ENCODE data around the gene MCRIP2. TPM values are rescaled to one million over a fixed set of nuclear protein-coding genes. Genes with fewer than 3 reads are reported as not detected.

MCRIP2 gene
- polyA plus RNA-seq: 10 to 100 TPM; 23.9 to 31.4 TPM

- Histone ChIP-seq H3K27ac (ENCODE audit: low read depth in 2 of 2, low read length in 1 of 2) (peak within 1 kb of the TSS; percentile 62 to 68), H3K27me3 (ENCODE audit: control insufficient read depth in 1 of 2, insufficient read depth in 2 of 2, low read length in 2 of 2) (no peaks in the 10 kb centered on the region), H3K9me3 (ENCODE audit: control insufficient read depth in 2 of 2, insufficient read depth in 1 of 2, low read depth in 1 of 2, low read length in 1 of 2) (no peaks in the 10 kb centered on the region), H3K4me1 (ENCODE audit: control insufficient read depth in 2 of 2, insufficient read depth in 2 of 2, low read length in 1 of 2) (peaks cover 0 to 12% of the 10 kb centered on the region in 2 donors), H3K4me3 (ENCODE audit: low read depth in 1 of 2, low read length in 2 of 2) (peak within 1 kb of the TSS; percentile 62 to 63), H3K36me3 (ENCODE audit: control insufficient read depth in 2 of 2, insufficient read depth in 2 of 2, low read length in 1 of 2) (no peaks in the 10 kb centered on the region)
- WGBS, 2 donors: 1 to 2% methylated on average over 62 to 81 of the region's 81 CpGs
Measured at GRCh38 chr16:641326-642188, at the start of gene MCRIP2. MCRIP2 (plus strand) TSS chr16:641828; CDS start chr16:641992, 164 bp downstream.

DNA sequence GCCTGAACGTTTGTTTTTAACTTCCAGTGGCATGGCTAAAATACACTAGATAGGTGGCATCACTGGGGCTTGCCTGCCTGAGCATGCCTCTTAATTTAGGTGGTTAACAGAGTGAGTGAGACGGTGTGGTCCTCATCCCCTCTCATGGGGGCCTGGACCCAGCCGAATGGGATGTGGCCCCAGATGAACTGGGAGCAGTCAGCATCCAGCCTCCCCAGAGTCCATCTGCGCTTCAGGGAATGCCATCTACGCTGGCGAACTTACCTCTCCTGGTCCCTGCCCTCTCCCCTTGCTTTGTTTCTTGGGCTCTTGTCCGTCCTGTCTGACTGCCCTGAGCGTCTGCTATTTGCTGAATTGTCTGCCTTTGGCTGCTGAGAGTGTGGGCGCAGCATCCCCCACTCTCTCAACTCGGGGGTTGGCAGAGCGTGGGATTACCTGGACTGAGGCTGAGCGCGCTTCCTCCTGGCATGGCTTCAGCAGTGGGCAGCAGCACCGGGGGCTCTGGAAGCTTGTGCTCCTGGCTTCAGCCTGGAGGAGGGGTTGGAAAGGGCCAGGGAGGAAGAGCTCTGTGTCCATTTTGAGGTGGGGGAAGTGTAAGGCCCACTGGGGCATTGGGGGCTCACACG lies 49.6 kb upstream of the MCRIP2 start:
- H3K4me3 ChIP-seq (ENCODE audit: low read depth in 1 of 2, low read length in 2 of 2): peak overlapping the region; percentile 32 to 40
- H3K27ac ChIP-seq (ENCODE audit: low read depth in 2 of 2, low read length in 1 of 2): peak overlapping the region; percentile 91 to 95
- WGBS, 2 donors: 53 to 62% methylated on average over 15 of the region's 15 CpGs
- H3K36me3 ChIP-seq (ENCODE audit: control insufficient read depth in 2 of 2, insufficient read depth in 2 of 2, low read length in 1 of 2): peaks cover 0 to 12% of the 10 kb centered on the region in 2 donors
- H3K27me3 ChIP-seq (ENCODE audit: control insufficient read depth in 1 of 2, insufficient read depth in 2 of 2, low read length in 2 of 2): no peaks in the 10 kb centered on the region
- H3K9me3 ChIP-seq (ENCODE audit: control insufficient read depth in 2 of 2, insufficient read depth in 1 of 2, low read depth in 1 of 2, low read length in 1 of 2): no peaks in the 10 kb centered on the region
- H3K4me1 ChIP-seq (ENCODE audit: control insufficient read depth in 2 of 2, insufficient read depth in 2 of 2, low read length in 1 of 2): peaks cover 13 to 61% of the 10 kb centered on the region in 2 donors

DNA sequence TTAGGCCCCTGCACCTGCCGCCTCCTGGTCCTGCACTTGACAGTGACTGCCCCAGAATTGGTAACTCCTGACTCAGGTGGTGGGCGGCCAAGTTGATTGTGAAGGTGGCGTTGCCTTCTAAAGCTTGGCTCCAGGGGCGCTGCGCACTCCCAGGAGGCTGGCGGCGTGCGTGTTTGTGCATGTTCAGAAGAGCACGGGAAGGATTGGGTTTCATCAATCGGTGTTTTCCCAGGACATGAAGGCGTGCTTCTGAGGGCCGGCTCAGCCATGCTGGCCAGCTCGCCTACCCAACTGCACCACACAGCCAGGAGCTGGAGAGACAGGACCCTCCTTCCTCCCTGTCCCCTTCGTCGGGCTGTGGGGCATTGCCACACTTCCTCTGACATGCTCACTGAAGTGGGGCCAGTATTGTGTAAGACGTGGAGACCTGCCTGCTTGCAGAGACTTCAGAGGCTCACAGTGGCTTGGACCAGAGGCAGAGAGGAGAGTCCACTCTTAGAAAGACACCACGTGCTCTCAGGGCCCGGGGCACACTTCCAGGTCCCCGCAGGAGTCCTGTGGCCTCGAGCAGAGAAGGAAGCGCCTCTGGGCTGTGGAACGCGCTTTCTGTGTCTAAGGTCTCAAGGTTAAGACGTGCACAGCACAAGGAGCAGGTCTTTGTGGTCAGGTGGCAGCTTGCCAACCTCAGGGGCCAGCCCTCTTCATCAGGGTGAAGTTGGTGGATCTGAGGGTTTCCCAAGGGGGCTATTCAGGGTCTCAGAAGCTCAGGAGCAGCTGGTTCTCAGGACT lies 48.9 kb upstream of the MCRIP2 start:
- Histone ChIP-seq H3K4me1 (ENCODE audit: control insufficient read depth in 2 of 2, insufficient read depth in 2 of 2, low read length in 1 of 2) (peaks cover 13 to 58% of the 10 kb centered on the region in 2 donors), H3K36me3 (ENCODE audit: control insufficient read depth in 2 of 2, insufficient read depth in 2 of 2, low read length in 1 of 2) (peaks cover 0 to 13% of the 10 kb centered on the region in 2 donors), H3K27me3 (ENCODE audit: control insufficient read depth in 1 of 2, insufficient read depth in 2 of 2, low read length in 2 of 2) (no peaks in the 10 kb centered on the region), H3K27ac (ENCODE audit: low read depth in 2 of 2, low read length in 1 of 2) (peak overlapping the region; percentile 91 to 95), H3K4me3 (ENCODE audit: low read depth in 1 of 2, low read length in 2 of 2) (peak overlapping the region; percentile 32 to 40), H3K9me3 (ENCODE audit: control insufficient read depth in 2 of 2, insufficient read depth in 1 of 2, low read depth in 1 of 2, low read length in 1 of 2) (no peaks in the 10 kb centered on the region)
- 43 to 51% methylated on average over 24 of the region's 24 CpGs for WGBS, 2 donors

GRCh38 chr16:593406-593805 lies 48.2 kb upstream of the MCRIP2 start:
- Histone ChIP-seq H3K27ac (ENCODE audit: low read depth in 2 of 2, low read length in 1 of 2) (peak overlapping the region; percentile 91 to 95), H3K4me1 (ENCODE audit: control insufficient read depth in 2 of 2, insufficient read depth in 2 of 2, low read length in 1 of 2) (peaks cover 13 to 51% of the 10 kb centered on the region in 2 donors), H3K9me3 (ENCODE audit: control insufficient read depth in 2 of 2, insufficient read depth in 1 of 2, low read depth in 1 of 2, low read length in 1 of 2) (no peaks in the 10 kb centered on the region), H3K4me3 (ENCODE audit: low read depth in 1 of 2, low read length in 2 of 2) (peak overlapping the region in 1 of 2 donors; percentile 18), H3K36me3 (ENCODE audit: control insufficient read depth in 2 of 2, insufficient read depth in 2 of 2, low read length in 1 of 2) (peaks cover 0 to 13% of the 10 kb centered on the region in 2 donors), H3K27me3 (ENCODE audit: control insufficient read depth in 1 of 2, insufficient read depth in 2 of 2, low read length in 2 of 2) (no peaks in the 10 kb centered on the region)
- 47 to 56% methylated on average over 9 of the region's 9 CpGs for WGBS, 2 donors

- Histone ChIP-seq H3K4me3 (ENCODE audit: low read depth in 1 of 2, low read length in 2 of 2) (peak overlapping the region in 1 of 2 donors; percentile 18), H3K4me1 (ENCODE audit: control insufficient read depth in 2 of 2, insufficient read depth in 2 of 2, low read length in 1 of 2) (peaks cover 13 to 51% of the 10 kb centered on the region in 2 donors), H3K9me3 (ENCODE audit: control insufficient read depth in 2 of 2, insufficient read depth in 1 of 2, low read depth in 1 of 2, low read length in 1 of 2) (no peaks in the 10 kb centered on the region), H3K27me3 (ENCODE audit: control insufficient read depth in 1 of 2, insufficient read depth in 2 of 2, low read length in 2 of 2) (no peaks in the 10 kb centered on the region), H3K36me3 (ENCODE audit: control insufficient read depth in 2 of 2, insufficient read depth in 2 of 2, low read length in 1 of 2) (peaks cover 0 to 15% of the 10 kb centered on the region in 2 donors), H3K27ac (ENCODE audit: low read depth in 2 of 2, low read length in 1 of 2) (peak overlapping the region; percentile 91 to 95)
- 54 to 55% methylated on average over 16 of the region's 16 CpGs for WGBS, 2 donors
Measured at GRCh38 chr16:593807-594206, 47.8 kb upstream of the MCRIP2 start.

- Histone ChIP-seq H3K4me3 (ENCODE audit: low read depth in 1 of 2, low read length in 2 of 2) (no peak overlapping the region), H3K27ac (ENCODE audit: low read depth in 2 of 2, low read length in 1 of 2) (no peak overlapping the region), H3K27me3 (ENCODE audit: control insufficient read depth in 1 of 2, insufficient read depth in 2 of 2, low read length in 2 of 2) (no peaks in the 10 kb centered on the region), H3K4me1 (ENCODE audit: control insufficient read depth in 2 of 2, insufficient read depth in 2 of 2, low read length in 1 of 2) (peaks cover 13 to 55% of the 10 kb centered on the region in 2 donors), H3K9me3 (ENCODE audit: control insufficient read depth in 2 of 2, insufficient read depth in 1 of 2, low read depth in 1 of 2, low read length in 1 of 2) (no peaks in the 10 kb centered on the region), H3K36me3 (ENCODE audit: control insufficient read depth in 2 of 2, insufficient read depth in 2 of 2, low read length in 1 of 2) (peaks cover 0 to 22% of the 10 kb centered on the region in 2 donors)
- 76 to 82% methylated on average over 18 of the region's 18 CpGs for WGBS, 2 donors
Measured at GRCh38 chr16:595094-595528, 46.5 kb upstream of the MCRIP2 start.

- no peak overlapping the region for H3K27ac ChIP-seq (ENCODE audit: low read depth in 2 of 2, low read length in 1 of 2)
- WGBS, 2 donors: 76% methylated on average over 34 of the region's 34 CpGs
- peaks cover 13 to 49% of the 10 kb centered on the region in 2 donors for H3K4me1 ChIP-seq (ENCODE audit: control insufficient read depth in 2 of 2, insufficient read depth in 2 of 2, low read length in 1 of 2)
- peaks cover 0 to 22% of the 10 kb centered on the region in 2 donors for H3K36me3 ChIP-seq (ENCODE audit: control insufficient read depth in 2 of 2, insufficient read depth in 2 of 2, low read length in 1 of 2)
- H3K27me3 ChIP-seq (ENCODE audit: control insufficient read depth in 1 of 2, insufficient read depth in 2 of 2, low read length in 2 of 2): no peaks in the 10 kb centered on the region
- H3K4me3 ChIP-seq (ENCODE audit: low read depth in 1 of 2, low read length in 2 of 2): no peak overlapping the region
- H3K9me3 ChIP-seq (ENCODE audit: control insufficient read depth in 2 of 2, insufficient read depth in 1 of 2, low read depth in 1 of 2, low read length in 1 of 2): no peaks in the 10 kb centered on the region
Measured at GRCh38 chr16:595942-596735, 45.5 kb upstream of the MCRIP2 start.

DNA sequence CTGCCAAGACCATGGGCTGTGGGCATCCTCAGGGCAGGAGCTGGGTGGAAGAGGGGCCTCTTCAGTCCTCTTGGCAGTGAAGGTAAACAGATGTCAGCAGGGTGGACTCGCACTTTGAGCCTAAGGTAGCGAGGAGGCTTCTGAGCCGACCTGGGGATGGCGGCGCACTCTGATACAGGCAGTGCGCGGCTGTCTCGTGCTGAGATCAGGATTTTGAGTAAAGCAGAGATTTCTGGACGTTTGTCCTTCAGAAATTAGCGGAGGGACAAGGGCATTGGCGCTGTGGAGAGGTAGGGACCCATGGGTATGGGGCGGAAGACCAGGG lies 44.9 kb upstream of the MCRIP2 start:
- H3K4me3 ChIP-seq (ENCODE audit: low read depth in 1 of 2, low read length in 2 of 2): no peak overlapping the region
- WGBS, 2 donors: 80 to 91% methylated on average over 12 of the region's 12 CpGs
- H3K27me3 ChIP-seq (ENCODE audit: control insufficient read depth in 1 of 2, insufficient read depth in 2 of 2, low read length in 2 of 2): no peaks in the 10 kb centered on the region
- no peaks in the 10 kb centered on the region for H3K9me3 ChIP-seq (ENCODE audit: control insufficient read depth in 2 of 2, insufficient read depth in 1 of 2, low read depth in 1 of 2, low read length in 1 of 2)
- H3K4me1 ChIP-seq (ENCODE audit: control insufficient read depth in 2 of 2, insufficient read depth in 2 of 2, low read length in 1 of 2): peaks cover 13 to 46% of the 10 kb centered on the region in 2 donors
- H3K27ac ChIP-seq (ENCODE audit: low read depth in 2 of 2, low read length in 1 of 2): no peak overlapping the region
- H3K36me3 ChIP-seq (ENCODE audit: control insufficient read depth in 2 of 2, insufficient read depth in 2 of 2, low read length in 1 of 2): peaks cover 0 to 22% of the 10 kb centered on the region in 2 donors
